BJ (cell line): ENCODE measurements around the gene ZBED4. TPM values are rescaled to one million over a fixed set of nuclear protein-coding genes. Genes with fewer than 3 reads are reported as not detected.

Experiments
- CTCF ChIA-PET: fragments of 350-600 bp; formaldehyde crosslinking; extraction: SDS; loops from one replicate; lab custom pipeline; 2021; ENCODE audit warnings: antibody characterized with exemption, inconsistent platforms; lab: Yijun Ruan, JAX
- POLR2A ChIA-PET: fragments of 300-600 bp; sonication (Branson Sonifier 250); formaldehyde crosslinking; extraction: SDS; loops from one replicate; lab custom pipeline; 2021; ENCODE audit warnings: antibody characterized with exemption; lab: Charles Lee
- DNase-seq: peaks from one replicate; pipeline ENCODE4 v3.0.0-alpha.2; 2011; ENCODE audit warnings: low read depth
- H3K27me3 ChIP-seq: 2 replicates; pipeline ENCODE4 v1.6.0; 2011; ENCODE audit warnings: low read length; ENCODE audit not compliant: control insufficient read depth, insufficient read depth
- H3K36me3 ChIP-seq: 2 replicates; pipeline ENCODE4 v1.5.1; 2011; ENCODE audit warnings: low read length; ENCODE audit not compliant: control insufficient read depth, insufficient read depth
- H3K4me3 ChIP-seq: 2 replicates; pipeline ENCODE4 v1.5.1; 2011; ENCODE audit warnings: low read depth, mild to moderate bottlenecking, control low read depth, low read length
- CTCF ChIP-seq: IDR thresholded peaks from 2 replicates; pipeline ENCODE4 v1.5.1; 2011; ENCODE audit warnings: low read depth, mild to moderate bottlenecking, control low read depth, inconsistent platforms, low read length, moderate library complexity; ENCODE audit not compliant: insufficient read depth
- polyA plus RNA-seq: library from polyadenylated mRNA; depleted of rRNA; stranded (reverse); fragments of >200 nt; gene quantifications from 2 replicates; pipeline ENCODE4 v1.2.3, GENCODE V29; 2011

Gene ZBED4
- polyA plus RNA-seq, 1 experiment, result 4.5 TPM

DNA sequence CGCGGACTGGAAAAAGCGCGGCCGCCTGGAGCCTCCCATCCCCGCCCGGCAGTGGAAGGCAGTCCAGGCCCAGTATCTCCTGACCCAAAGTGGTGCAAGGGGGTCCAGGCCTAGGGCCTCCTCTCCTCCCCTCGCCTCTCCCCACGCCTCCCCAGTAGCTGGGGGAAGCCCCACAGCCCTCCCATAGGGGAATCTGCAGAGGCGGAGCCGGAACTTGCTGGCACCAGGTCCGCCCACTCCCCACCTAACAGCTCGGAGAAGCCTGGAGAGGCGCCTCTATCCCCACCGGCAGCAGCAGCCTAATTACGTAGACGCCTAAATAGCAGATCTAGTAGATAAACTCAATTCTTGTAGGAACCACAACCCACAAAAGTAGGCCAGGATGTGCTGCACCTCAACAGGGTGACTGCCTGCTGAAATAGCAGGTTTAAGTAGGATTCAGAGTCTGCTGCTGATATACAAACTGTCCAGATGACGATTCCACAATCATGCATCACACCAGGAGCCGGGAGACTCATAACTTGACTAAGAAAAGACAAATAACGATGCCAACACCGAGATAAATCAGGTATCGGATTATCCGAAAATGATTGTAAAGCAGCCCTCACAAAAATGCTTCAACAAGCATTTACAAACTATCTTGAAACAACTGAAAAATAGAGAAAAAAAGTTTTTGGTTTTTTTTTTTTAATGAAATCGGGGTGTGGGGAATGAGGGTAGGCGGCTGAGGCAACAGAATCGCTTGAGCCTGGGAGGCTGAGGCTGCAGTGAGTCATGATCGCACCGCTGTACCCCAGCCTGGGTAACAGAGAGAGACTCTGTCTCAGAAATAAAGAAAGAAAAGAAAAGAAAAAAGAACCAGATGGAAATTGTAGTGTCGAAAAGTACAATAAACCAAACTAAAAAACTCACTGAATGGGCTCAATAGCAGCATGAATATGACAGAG is 14.6 kb upstream of the ZBED4 start:
- Histone ChIP-seq H3K27me3 (peaks cover 2% of the 10 kb centered on the region), H3K36me3 (no peaks in the 10 kb centered on the region), H3K4me3 (no peak overlapping the region)
- TF ChIP-seq CTCF, result no peak
- ChIA-PET POLR2A (no interaction called here), CTCF (no interaction called here)
- DNase-seq, result no peak

- DNase-seq, result no peak
- TF ChIP-seq CTCF, result no peak
- H3K36me3 ChIP-seq, result no peaks in the 10 kb centered on the region
- no peak overlapping the region for H3K4me3 ChIP-seq
- ChIA-PET POLR2A (no interaction called here), CTCF (interaction anchor here (0.9 to 1.0 kb wide), 2 partner anchors 8 to 16 kb away, joined by 3 to 4 read pairs; no protein-coding TSS in a partner anchor)
- H3K27me3 ChIP-seq, result peaks cover 26% of the 10 kb centered on the region
Measured at GRCh38 chr22:49845241-49845640, 8.4 kb upstream of the ZBED4 start.

GRCh38 chr22:49845666-49846459 is 7.8 kb upstream of the ZBED4 start:
- ChIA-PET CTCF (interaction anchor here (0.9 to 1.0 kb wide), 2 partner anchors 8 to 17 kb away, joined by 3 to 4 read pairs; no protein-coding TSS in a partner anchor), POLR2A (no interaction called here)
- TF ChIP-seq CTCF, result no peak
- Histone ChIP-seq H3K36me3 (no peaks in the 10 kb centered on the region), H3K27me3 (peaks cover 31% of the 10 kb centered on the region), H3K4me3 (no peak overlapping the region)
- no peak for DNase-seq

DNA sequence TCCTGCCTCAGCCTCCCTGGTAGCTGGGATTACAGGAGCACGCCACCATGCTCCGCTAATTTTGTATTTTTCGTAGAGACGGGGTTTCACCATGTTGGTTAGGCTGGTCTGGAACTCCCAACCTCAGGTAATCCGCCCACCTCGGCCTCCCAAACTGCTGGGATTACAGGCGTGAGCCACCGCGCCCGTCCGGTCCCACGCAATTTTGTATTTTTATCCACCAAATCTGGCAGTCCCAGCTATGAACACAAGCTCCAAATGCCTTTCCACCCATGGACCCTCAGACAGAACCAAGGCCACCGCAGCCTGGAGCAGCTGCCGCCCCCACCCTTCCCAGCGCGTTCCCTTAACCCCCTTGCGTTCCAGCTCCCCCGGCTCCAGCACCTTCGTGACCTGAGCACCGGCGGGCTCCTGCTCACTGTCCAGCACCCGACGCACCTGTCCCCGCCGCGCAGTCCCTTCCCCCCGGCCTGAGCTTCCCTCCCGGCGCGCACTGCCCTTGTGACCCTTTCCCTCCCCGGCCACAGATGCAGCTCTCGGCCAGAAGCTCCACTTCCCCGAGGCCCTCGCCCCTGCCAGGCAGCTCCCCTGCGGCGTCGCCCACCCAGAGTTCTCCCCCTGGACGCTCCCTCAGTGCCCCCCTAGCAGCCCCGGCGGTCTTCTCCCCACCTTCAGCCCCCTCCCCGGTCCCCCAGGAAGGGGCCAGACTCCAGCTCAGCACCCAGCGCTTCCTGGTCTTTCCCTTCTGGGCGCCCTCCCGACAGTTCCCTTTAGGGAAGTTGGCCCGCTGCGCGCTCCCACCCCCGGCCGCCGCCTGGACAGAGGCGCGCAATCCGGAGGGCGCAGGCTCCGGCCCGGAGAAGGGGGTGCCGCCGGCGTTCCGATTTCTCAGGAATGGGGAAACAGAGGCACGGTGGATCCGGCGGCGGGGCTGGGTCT is 5.6 kb upstream of the ZBED4 start:
- Histone ChIP-seq H3K27me3 (peaks cover 31% of the 10 kb centered on the region), H3K4me3 (peak overlapping the region; percentile 16), H3K36me3 (no peaks in the 10 kb centered on the region)
- no peak for TF ChIP-seq CTCF
- POLR2A ChIA-PET, result no interaction called here
- CTCF ChIA-PET, result interaction anchor here (1.5 kb wide), 1 partner anchor 81 kb away, joined by 3 read pairs; no protein-coding TSS in a partner anchor
- no peak for DNase-seq
